ENCODE data around the gene MIS18A.

- TF ChIP-seq POLR2A (IDR thresholded peaks at IDR 0.05; ENCODE audit: low read length) (no peak), GATA1 (IDR thresholded peaks at IDR 0.05; ENCODE audit: low read depth, low read length) (no peak)
Observed at GRCh38 chr21:32253215-32253641, 25.6 kb downstream of the MIS18A start.

All from erythroblast (primary cell).